Activated naive CD8-positive, alpha-beta T cell treated with anti-CD3 and anti-CD28 coated beads for 36 hours (primary cell): Measurements from ENCODE around the gene TEX36. TPM values are rescaled to one million over a fixed set of nuclear protein-coding genes. Genes with fewer than 3 reads are reported as not detected.
"Not testable (repeated sequence)": the region's sequence is repeated elsewhere in the genome, so short reads cannot be mapped to it uniquely, and the experiment has no call there.

Experiments used
- DNase-seq: peaks from one replicate; pipeline ENCODE4 v3.0.0; 2021
- H3K27ac Mint-ChIP-seq: one replicate; pipeline ENCODE4 v1.8.0; 2022; ENCODE audit warnings: mild to moderate bottlenecking, moderate library complexity, mixed read lengths
- H3K27me3 Mint-ChIP-seq: one replicate; pipeline ENCODE4 v1.8.0; 2022; ENCODE audit warnings: mild to moderate bottlenecking, mixed read lengths
- H3K36me3 Mint-ChIP-seq: one replicate; pipeline ENCODE4 v1.8.0; 2021; ENCODE audit warnings: mild to moderate bottlenecking, mixed read lengths
- H3K4me1 Mint-ChIP-seq: one replicate; pipeline ENCODE4 v1.8.0; 2021; ENCODE audit warnings: mixed read lengths
- H3K4me3 Mint-ChIP-seq: one replicate; pipeline ENCODE4 v1.8.0; 2022; ENCODE audit warnings: mild to moderate bottlenecking, moderate library complexity, mixed read lengths
- H3K9me3 Mint-ChIP-seq: one replicate; pipeline ENCODE4 v1.8.0; 2022; ENCODE audit warnings: mixed read lengths
- total RNA-seq, 2 experiments: library from RNA; stranded (reverse); gene quantifications; one replicate each; pipeline ENCODE4 v1.2.3, GENCODE V29; 2021

TEX36 gene, protein sequence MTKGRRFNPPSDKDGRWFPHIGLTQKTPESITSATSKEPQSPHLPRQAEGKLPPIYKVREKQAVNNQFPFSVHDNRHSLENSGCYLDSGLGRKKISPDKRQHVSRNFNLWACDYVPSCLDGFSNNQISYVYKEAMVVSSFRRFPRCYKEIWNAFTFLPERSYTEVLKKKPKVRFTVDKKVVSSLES
- not detected for total RNA-seq

DNA sequence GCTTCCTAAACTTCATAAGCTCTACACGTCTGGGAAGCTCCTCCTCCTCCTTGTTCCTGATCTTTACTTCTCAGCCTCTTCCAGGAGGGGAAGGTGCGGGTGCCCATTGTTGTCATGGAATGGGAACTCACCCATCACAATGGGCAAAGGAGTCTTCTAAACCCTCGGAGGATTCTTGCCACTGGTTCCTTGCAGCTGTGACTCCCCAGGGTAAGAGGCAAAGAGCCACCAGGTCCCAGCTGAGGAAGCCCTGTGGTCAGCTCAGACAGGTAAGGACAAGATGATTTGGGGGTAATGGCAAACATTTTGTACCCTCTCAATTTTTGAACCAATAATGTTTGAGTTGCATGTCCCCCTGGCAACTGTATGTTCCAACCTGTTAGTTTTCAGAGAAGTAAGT lies at the start of gene TEX36:
TSS of gene TEX36 (minus strand) at position 101 of the 400 bp plus-strand sequence. CDS start 174 bp downstream, outside the sequence.
- Mint-ChIP-seq H3K4me1 (no peaks in the 10 kb centered on the region), H3K9me3 (peaks cover 4% of the 10 kb centered on the region), H3K36me3 (peaks cover 2% of the 10 kb centered on the region), H3K27me3 (peaks cover 20% of the 10 kb centered on the region), H3K27ac (no peak within 1 kb of the TSS), H3K4me3 (no peak within 1 kb of the TSS)
- no peak for DNase-seq

DNA sequence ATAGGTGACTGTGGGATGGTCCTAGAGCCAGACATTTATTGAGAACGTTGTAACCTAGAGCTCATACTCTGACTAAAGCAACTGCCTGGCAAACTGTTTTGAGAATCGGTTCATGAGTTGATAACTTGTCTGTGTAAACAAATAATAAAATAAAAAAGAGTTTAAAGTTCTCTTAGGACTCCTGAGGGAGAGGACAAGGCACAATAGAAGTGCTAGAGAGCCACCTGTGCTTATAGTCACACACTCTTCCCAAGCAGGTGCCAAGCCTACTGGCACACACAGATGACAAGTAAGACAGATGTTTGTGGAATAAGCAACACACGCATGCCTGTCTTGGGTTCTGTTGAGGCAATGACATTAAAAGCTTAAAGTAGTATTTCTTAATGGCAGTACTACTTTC lies 44.5 kb upstream of the TEX36 start:
- no peaks in the 10 kb centered on the region for H3K27me3 Mint-ChIP-seq
- no peaks in the 10 kb centered on the region for H3K9me3 Mint-ChIP-seq
- H3K36me3 Mint-ChIP-seq = peaks cover 32% of the 10 kb centered on the region

DNA sequence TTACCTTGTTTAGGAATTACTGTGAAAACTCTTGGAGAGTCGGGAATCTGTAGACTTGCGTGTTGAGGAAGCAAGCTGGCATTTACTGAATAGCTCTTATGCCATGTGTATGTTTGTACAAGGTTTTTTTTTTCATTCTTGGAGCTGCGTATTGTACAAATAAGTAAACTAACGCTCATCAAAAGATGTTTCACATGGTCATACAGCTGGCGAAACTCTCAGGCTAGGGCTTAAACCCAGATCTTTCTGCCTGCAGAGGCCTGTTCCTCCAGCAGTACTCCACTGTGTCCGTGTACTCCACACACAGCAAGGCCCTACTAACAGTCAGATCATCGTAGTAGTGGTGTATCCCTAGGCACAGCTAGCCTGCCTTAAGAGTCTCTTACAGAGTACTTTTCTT lies 44.0 kb upstream of the TEX36 start:
- no peak for DNase-seq
- peaks cover 9% of the 10 kb centered on the region for H3K4me1 Mint-ChIP-seq
- H3K27ac Mint-ChIP-seq = no peak overlapping the region
- no peaks in the 10 kb centered on the region for H3K9me3 Mint-ChIP-seq
- H3K4me3 Mint-ChIP-seq = no peak overlapping the region
- peaks cover 32% of the 10 kb centered on the region for H3K36me3 Mint-ChIP-seq
- H3K27me3 Mint-ChIP-seq = no peaks in the 10 kb centered on the region

More for the DNA sequence above, 44.5 kb upstream of the TEX36 start:
- H3K27ac Mint-ChIP-seq = no peak overlapping the region
- DNase-seq = no peak
- H3K4me1 Mint-ChIP-seq = peaks cover 5% of the 10 kb centered on the region
- no peak overlapping the region for H3K4me3 Mint-ChIP-seq

DNA sequence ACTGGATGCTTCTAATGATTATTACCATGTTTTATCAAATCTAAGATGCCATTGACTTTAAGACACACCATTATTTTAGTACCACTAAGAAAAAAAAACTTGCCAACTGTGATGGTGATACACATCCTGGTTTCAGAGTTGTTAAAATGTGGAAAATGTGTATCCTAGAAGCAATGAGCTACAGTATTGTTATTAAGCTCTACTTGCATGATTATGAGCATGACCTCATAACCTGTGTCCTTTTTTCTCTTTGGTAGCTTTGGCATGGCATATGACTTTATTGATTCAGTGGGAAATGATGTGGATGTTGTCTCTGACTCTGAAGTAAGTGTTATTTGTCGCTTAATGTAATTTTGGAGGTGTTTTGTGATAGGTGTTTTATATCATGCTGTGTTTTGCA lies 39.8 kb upstream of the TEX36 start:
- H3K4me1 Mint-ChIP-seq = peaks cover 25% of the 10 kb centered on the region
- H3K36me3 Mint-ChIP-seq = peaks cover 36% of the 10 kb centered on the region
- DNase-seq = no peak
- no peaks in the 10 kb centered on the region for H3K9me3 Mint-ChIP-seq
- peak overlapping the region; percentile 14 for H3K27ac Mint-ChIP-seq
- no peak overlapping the region for H3K4me3 Mint-ChIP-seq
- H3K27me3 Mint-ChIP-seq = no peaks in the 10 kb centered on the region

DNA sequence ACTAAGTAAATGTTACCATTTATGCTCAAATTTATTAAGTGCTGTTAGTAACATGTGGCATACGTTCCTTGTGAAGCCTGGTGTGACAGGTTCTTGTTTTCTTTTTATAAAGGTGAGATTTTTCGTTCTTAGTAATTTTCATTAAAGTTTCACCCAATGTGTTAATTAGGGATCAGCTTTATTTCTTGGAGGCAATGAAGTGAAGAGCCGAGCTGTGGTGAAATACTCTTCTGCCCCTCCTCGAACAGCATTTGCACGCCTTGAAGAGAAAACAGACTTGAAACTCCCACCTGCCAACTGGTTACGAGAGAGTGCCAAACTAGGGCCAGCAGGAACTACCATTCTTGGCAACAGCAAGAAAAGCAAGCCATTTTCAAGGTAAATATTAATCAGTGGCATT lies 38.1 kb upstream of the TEX36 start:
- no peak for DNase-seq
- Mint-ChIP-seq H3K4me1 (peaks cover 25% of the 10 kb centered on the region), H3K36me3 (peaks cover 35% of the 10 kb centered on the region), H3K9me3 (peaks cover 3% of the 10 kb centered on the region), H3K27me3 (no peaks in the 10 kb centered on the region), H3K27ac (peak overlapping the region; percentile 48), H3K4me3 (peak overlapping the region; percentile 95)

DNA sequence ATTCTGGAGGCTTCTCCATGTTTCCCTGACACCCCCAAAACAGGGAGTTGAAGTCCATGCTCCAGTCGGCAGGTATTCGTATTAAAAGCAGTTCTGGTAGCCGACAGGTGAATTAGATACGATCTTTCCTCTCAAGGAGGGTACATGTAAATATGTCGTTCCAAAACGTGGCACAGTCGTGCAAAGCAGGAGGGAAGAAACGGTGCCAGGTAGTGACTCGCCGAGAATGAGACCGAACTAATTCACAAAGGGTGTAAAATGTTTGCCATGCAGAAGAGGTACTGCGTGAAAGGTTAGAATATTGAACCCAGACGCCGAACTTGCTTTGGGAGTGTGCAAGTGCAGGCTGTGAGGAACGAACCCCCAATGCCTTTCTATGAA lies 37.0 kb upstream of the TEX36 start:
- no peak for DNase-seq
- Mint-ChIP-seq H3K4me1 (peaks cover 25% of the 10 kb centered on the region), H3K27me3 (no peaks in the 10 kb centered on the region), H3K36me3 (peaks cover 30% of the 10 kb centered on the region), H3K27ac (peak overlapping the region; percentile 96), H3K9me3 (peaks cover 3% of the 10 kb centered on the region), H3K4me3 (peak overlapping the region; percentile 95)

DNA sequence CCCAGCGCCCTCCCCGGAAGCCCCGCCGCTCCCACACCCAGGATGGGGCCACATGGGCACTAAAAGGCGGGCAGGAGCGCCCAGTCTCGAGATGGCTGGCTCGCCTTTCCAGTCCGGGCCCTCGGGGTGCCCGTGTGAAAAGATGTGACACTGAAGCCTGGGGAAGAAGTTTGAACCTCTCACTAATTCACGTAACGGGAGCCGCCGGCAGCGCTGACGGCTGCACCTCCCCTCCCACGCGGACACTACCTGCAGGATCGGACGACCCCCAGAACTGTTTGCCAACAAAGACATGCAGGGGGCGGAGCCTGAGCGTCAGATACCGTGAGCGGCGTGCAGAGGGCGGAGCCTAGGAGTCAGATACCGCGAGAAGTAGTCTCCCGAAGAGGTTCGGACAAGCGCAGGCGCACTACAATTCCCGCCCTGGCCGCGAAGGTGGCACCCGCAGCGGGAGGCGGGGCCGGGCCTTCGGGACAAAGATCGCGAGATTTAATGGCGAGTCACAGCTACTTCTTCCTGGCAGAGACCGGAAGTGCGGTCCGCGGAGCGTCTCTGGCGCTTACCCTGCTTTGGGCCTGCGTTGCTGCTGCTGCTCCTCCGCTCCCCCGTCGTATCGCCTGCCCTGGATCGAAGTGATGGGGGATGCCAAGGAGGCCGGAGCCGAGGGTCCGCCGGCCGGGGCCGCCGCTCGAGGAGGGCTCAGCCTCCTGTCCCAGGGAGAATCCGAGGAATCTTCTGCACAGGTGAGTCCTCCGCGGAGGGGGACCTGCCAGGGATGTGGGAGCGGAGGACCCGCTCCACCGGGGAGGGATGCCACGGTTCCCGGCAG lies 36.4 kb upstream of the TEX36 start, which contains the start of gene EDRF1:
TSS of gene EDRF1 (plus strand) at position 537 of the 829 bp plus-strand sequence. CDS start at position 636, 99 bp downstream.
- peaks cover 25% of the 10 kb centered on the region for H3K36me3 Mint-ChIP-seq
- H3K4me1 Mint-ChIP-seq = peaks cover 25% of the 10 kb centered on the region
- peak; percentile 99 for DNase-seq
- H3K4me3 Mint-ChIP-seq = peak within 1 kb of the TSS; percentile 95
- H3K9me3 Mint-ChIP-seq = peaks cover 3% of the 10 kb centered on the region
- H3K27ac Mint-ChIP-seq = peak within 1 kb of the TSS; percentile 96
- H3K27me3 Mint-ChIP-seq = no peaks in the 10 kb centered on the region

DNA sequence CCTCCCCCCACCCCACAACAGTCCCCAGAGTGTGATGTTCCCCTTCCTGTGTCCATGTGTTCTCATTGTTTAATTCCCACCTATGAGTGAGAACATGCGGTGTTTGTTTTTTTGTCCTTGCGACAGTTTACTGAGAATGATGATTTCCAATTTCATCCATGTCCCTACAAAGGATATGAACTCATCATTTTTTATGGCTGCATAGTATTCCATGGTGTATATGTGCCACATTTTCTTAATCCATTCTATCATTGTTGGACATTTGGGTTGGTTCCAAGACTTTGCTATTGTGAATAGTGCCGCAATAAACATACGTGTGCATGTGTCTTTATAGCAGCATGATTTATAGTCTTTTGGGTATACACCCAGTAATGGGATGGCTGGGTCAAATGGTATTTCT lies 31.8 kb upstream of the TEX36 start:
- H3K36me3 Mint-ChIP-seq, H3K27ac Mint-ChIP-seq, H3K4me3 Mint-ChIP-seq, H3K27me3 Mint-ChIP-seq, H3K4me1 Mint-ChIP-seq, DNase-seq: not testable (repeated sequence)
- peaks cover 17% of the 10 kb centered on the region for H3K9me3 Mint-ChIP-seq

DNA sequence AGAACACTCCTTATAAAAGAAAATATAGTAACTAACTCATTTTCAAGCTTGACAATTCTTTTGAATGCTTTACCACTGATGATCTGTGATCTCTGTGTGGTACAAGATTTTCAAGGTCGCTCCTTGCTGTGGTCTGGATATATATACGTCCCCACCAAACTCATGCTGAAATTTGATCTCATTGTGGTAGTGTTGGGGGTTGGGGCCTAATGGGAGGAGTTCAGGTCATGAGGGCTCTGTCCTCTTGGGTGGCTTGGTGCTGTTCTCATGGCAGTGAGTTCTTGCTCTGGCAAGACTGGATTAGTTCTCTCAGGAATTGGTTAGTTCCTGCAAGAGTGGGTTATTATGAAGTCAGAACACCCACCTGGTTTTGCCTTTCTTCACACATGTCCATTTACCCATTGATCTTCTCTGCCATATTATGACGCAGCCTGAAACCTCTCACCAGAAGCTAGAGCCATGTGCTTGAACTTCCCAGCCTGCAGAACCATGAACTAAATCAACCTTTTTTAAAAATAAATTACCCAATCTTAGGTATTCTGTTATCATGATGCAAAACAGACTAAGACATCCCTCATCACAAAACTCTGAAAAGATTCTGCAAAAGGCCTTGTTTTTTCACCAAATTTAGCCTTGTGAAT lies 28.3 kb upstream of the TEX36 start:
- peaks cover 6% of the 10 kb centered on the region for H3K36me3 Mint-ChIP-seq
- DNase-seq = no peak
- peaks cover 15% of the 10 kb centered on the region for H3K9me3 Mint-ChIP-seq
- no peak overlapping the region for H3K27ac Mint-ChIP-seq
- no peak overlapping the region for H3K4me3 Mint-ChIP-seq
- H3K27me3 Mint-ChIP-seq = peaks cover 6% of the 10 kb centered on the region
- no peaks in the 10 kb centered on the region for H3K4me1 Mint-ChIP-seq

DNA sequence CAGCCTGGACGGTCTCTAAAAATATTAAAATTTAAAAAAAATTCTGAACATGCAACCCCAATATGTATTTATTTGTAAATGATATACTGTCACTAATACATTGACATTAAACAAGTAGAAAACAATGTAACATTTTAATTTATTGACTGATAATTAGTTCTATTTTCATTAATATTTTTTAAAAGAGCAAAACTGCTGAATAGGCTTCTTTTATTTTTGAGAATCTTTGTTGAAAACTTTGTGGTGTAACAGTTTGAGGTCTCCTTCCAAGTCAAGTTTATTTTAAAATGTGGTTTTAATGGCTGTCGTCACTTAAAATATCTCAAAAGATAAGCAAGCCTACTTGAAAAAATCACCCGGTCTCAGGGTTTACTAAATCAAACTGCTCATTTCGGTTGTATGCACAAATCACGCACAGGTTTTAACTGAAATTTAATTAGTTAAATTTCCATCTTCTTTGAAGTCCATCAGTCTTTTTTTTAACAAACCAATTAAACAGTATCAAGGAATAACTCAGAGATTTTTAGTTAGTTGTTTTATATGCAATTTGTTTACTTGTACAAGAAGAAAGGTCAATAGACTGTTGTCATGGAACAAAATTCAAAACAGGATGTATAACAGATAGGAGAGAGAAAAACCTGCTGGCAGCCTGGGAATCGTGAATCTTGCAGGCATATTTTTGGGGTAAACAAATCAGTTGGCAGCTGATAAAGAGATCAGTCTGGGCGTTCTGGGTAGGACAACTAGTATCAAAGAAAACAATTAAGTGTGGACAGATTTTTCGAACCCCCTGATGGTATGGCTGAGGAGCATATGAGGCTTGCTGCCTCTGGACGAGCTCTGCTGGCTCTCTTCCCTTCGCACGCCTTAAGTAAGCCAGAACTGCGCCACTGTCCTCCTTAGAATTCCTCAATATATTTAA lies 26.9 kb upstream of the TEX36 start:
- H3K36me3 Mint-ChIP-seq = peaks cover 4% of the 10 kb centered on the region
- no peaks in the 10 kb centered on the region for H3K4me1 Mint-ChIP-seq
- no peak overlapping the region for H3K4me3 Mint-ChIP-seq
- no peak for DNase-seq
- H3K9me3 Mint-ChIP-seq = peaks cover 15% of the 10 kb centered on the region
- no peak overlapping the region for H3K27ac Mint-ChIP-seq
- peaks cover 6% of the 10 kb centered on the region for H3K27me3 Mint-ChIP-seq

DNA sequence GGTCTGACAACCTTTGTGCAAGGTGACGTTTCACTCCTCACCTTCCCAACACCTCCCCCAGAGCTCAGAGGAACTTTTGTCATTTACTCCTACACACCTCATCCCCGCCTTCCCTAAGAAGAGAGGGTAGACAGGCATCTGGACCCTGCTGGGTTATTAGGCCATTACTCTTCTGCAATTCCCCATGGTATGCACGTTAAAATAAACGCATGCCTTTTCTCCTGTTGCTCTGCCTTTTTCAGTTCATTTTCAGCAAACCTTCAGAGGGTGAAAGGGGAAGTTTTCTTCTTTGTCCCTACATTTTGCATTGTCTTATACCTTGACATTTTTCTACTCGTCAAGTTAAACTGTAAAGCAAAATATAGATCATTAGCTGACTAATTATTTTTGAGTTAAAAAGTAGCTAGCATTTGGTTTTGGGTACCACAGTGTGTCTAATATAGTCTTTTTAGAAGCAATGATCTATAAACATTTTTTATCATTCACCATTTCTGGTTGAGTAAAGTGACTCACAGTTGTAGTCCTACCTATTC lies 26.1 kb upstream of the TEX36 start:
- Mint-ChIP-seq H3K27me3 (peaks cover 6% of the 10 kb centered on the region), H3K4me1 (no peaks in the 10 kb centered on the region), H3K9me3 (peaks cover 13% of the 10 kb centered on the region), H3K27ac (no peak overlapping the region), H3K36me3 (peaks cover 3% of the 10 kb centered on the region), H3K4me3 (no peak overlapping the region)
- no peak for DNase-seq

DNA sequence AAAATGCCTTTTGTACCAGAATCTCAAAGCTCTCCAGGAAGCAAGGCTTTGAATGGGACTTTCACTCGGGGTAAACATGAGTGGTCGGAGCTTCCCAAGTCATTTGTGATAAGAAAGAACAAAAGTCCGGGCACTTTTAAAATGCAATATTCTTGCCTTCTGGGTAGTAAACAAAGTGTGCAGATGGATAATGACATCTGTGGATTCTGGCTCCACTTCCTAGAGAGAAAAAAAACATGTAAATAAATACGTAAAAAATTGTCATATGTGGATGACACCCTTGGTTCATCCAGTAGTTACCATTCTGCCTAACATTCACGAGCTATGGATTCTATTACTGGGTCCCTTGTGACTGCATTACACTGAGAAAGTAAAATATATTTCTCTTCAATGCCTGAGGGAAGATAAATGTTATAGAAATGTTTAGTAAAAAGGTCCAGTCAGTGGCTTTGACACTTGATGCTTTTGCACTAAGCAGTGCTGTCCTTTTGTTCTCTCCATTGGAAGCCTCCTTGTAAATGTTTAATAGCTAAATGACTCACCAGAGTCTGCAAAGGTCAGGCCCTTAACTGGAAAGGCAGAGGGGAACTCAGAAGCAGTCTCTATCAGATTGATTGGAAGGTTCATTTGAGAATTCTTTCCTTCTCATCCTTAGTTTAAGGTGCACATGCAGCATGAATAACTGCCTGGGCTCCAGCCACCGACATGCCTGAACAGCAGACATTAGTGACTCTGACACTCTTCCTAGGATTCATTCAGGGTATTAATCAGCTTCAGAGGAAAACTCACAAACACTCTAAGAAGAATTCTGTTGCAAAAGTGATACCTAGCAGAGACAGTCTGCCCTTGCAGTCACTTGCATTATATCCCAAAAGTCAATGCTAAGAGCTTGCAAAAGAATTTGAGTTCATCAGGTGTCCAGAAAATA lies 24.8 kb upstream of the TEX36 start:
- Mint-ChIP-seq H3K27ac (no peak overlapping the region), H3K36me3 (peaks cover 3% of the 10 kb centered on the region), H3K9me3 (peaks cover 10% of the 10 kb centered on the region), H3K4me3 (no peak overlapping the region), H3K4me1 (no peaks in the 10 kb centered on the region), H3K27me3 (peaks cover 6% of the 10 kb centered on the region)
- no peak for DNase-seq

DNA sequence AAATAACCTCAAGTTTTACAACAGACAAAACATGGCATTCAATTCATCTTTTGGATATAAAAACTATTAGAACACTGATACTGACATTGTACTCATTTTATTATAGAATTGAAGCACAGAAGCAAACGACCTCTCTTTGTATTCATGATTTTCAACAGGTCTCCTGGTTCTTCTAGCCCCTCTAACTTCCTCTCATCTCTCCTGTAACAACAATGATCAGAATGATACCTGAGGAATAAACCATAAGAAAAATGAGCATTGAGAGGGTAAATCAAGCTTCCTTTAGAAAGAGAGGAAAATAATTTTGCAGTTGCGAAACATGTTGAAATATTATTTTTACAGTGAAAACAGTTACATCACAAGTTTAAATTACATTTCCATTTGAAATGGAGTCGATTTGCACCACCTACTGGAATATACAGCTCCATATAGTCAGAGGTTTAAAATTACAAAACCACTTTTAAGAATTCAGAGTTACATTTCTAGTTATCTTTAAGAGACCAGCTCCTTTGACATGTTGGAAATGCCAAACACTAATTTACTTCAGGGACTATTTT lies 17.5 kb upstream of the TEX36 start:
- H3K9me3 Mint-ChIP-seq = peaks cover 3% of the 10 kb centered on the region
- no peak for DNase-seq
- H3K27ac Mint-ChIP-seq = no peak overlapping the region
- H3K27me3 Mint-ChIP-seq = no peaks in the 10 kb centered on the region
- H3K36me3 Mint-ChIP-seq = no peaks in the 10 kb centered on the region
- no peaks in the 10 kb centered on the region for H3K4me1 Mint-ChIP-seq
- no peak overlapping the region for H3K4me3 Mint-ChIP-seq
